Measurements from ENCODE around the gene PLIN5. TPM values are rescaled to one million over a fixed set of nuclear protein-coding genes. Genes with fewer than 3 reads are reported as not detected.
"Not testable (repeated sequence)": the region's sequence is repeated elsewhere in the genome, so short reads cannot be mapped to it uniquely, and the experiment has no call there.

PLIN5 gene
- total and polyA plus RNA-seq, 4 donors, result 2.8 to 18.5 (median 9.3) TPM

GRCh38 chr19:4543842-4544647, 9.0 kb upstream of the PLIN5 start:
- Histone ChIP-seq H3K4me3 (ENCODE audit: low read depth, low read length) (no peak overlapping the region), H3K27me3 (ENCODE audit: control insufficient read depth, insufficient read depth, low read length) (no peaks in the 10 kb centered on the region), H3K27ac (ENCODE audit: low read depth, low read length) (no peak overlapping the region), H3K9me3 (ENCODE audit: control insufficient read depth, insufficient read depth, low read length) (no peaks in the 10 kb centered on the region), H3K4me1 (ENCODE audit: control insufficient read depth, insufficient read depth, low read length) (no peaks in the 10 kb centered on the region), H3K36me3 (ENCODE audit: control insufficient read depth, insufficient read depth, low read length) (peaks cover 53% of the 10 kb centered on the region)
- DNase-seq (ENCODE audit: low read depth in 4 of 6, low spot score in 6 of 6), result no peak
- whole genome bisulfite sequencing (ENCODE audit: insufficient coverage), result 93% methylated on average over 84 of the region's 87 CpGs

- H3K27me3 ChIP-seq (ENCODE audit: control insufficient read depth, insufficient read depth, low read length), result no peaks in the 10 kb centered on the region
- no peaks in the 10 kb centered on the region for H3K9me3 ChIP-seq (ENCODE audit: control insufficient read depth, insufficient read depth, low read length)
- peaks cover 48% of the 10 kb centered on the region for H3K36me3 ChIP-seq (ENCODE audit: control insufficient read depth, insufficient read depth, low read length)
- H3K27ac ChIP-seq (ENCODE audit: low read depth, low read length), result no peak overlapping the region
- WGBS (ENCODE audit: insufficient coverage), result 89% methylated on average over 54 of the region's 77 CpGs
- no peak overlapping the region for H3K4me3 ChIP-seq (ENCODE audit: low read depth, low read length)
- no peaks in the 10 kb centered on the region for H3K4me1 ChIP-seq (ENCODE audit: control insufficient read depth, insufficient read depth, low read length)
- no peak for DNase-seq (ENCODE audit: low read depth in 4 of 6, low spot score in 6 of 6)
These were observed 8.1 kb upstream of the PLIN5 start for GRCh38 chr19:4542896-4543841.

- DNase-seq (ENCODE audit: low read depth in 4 of 6, low spot score in 6 of 6); H3K9me3 ChIP-seq (ENCODE audit: control insufficient read depth, insufficient read depth, low read length); H3K27ac ChIP-seq (ENCODE audit: low read depth, low read length); H3K4me1 ChIP-seq (ENCODE audit: control insufficient read depth, insufficient read depth, low read length); H3K4me3 ChIP-seq (ENCODE audit: low read depth, low read length); H3K27me3 ChIP-seq (ENCODE audit: control insufficient read depth, insufficient read depth, low read length): not testable (repeated sequence)
- H3K36me3 ChIP-seq (ENCODE audit: control insufficient read depth, insufficient read depth, low read length), result peaks cover 34% of the 10 kb centered on the region
- 96% methylated on average over 11 of the region's 12 CpGs for WGBS (ENCODE audit: insufficient coverage)
These were observed 6.8 kb upstream of the PLIN5 start for GRCh38 chr19:4541806-4542145.

- 81% methylated on average over 9 of the region's 12 CpGs for WGBS (ENCODE audit: insufficient coverage)
These were observed 6.2 kb upstream of the PLIN5 start for GRCh38 chr19:4541114-4541805.

GRCh38 chr19:4539693-4540581, 4.9 kb upstream of the PLIN5 start, which contains the start of gene LRG1:
LRG1 (minus strand) TSS chr19:4540036; CDS start chr19:4540013, 23 bp downstream.
- WGBS (ENCODE audit: insufficient coverage), result 72% methylated on average over 9 of the region's 14 CpGs
- no peak for DNase-seq (ENCODE audit: low read depth in 4 of 6, low spot score in 6 of 6)
- H3K4me1 ChIP-seq (ENCODE audit: control insufficient read depth, insufficient read depth, low read length), result peaks cover 14% of the 10 kb centered on the region
- peaks cover 22% of the 10 kb centered on the region for H3K36me3 ChIP-seq (ENCODE audit: control insufficient read depth, insufficient read depth, low read length)
- no peaks in the 10 kb centered on the region for H3K27me3 ChIP-seq (ENCODE audit: control insufficient read depth, insufficient read depth, low read length)
- no peaks in the 10 kb centered on the region for H3K9me3 ChIP-seq (ENCODE audit: control insufficient read depth, insufficient read depth, low read length)
- H3K4me3 ChIP-seq (ENCODE audit: low read depth, low read length), result no peak within 1 kb of the TSS
- H3K27ac ChIP-seq (ENCODE audit: low read depth, low read length), result no peak within 1 kb of the TSS

More at GRCh38 chr19:4541114-4541805, 6.2 kb upstream of the PLIN5 start:
- H3K4me3 ChIP-seq (ENCODE audit: low read depth, low read length), result no peak overlapping the region
- H3K27me3 ChIP-seq (ENCODE audit: control insufficient read depth, insufficient read depth, low read length), result no peaks in the 10 kb centered on the region
- H3K36me3 ChIP-seq (ENCODE audit: control insufficient read depth, insufficient read depth, low read length), result peaks cover 32% of the 10 kb centered on the region
- peaks cover under 1% of the 10 kb centered on the region for H3K4me1 ChIP-seq (ENCODE audit: control insufficient read depth, insufficient read depth, low read length)
- no peaks in the 10 kb centered on the region for H3K9me3 ChIP-seq (ENCODE audit: control insufficient read depth, insufficient read depth, low read length)
- DNase-seq (ENCODE audit: low read depth in 4 of 6, low spot score in 6 of 6), result no peak
- H3K27ac ChIP-seq (ENCODE audit: low read depth, low read length), result no peak overlapping the region

- Histone ChIP-seq H3K4me3 (ENCODE audit: low read depth, low read length) (no peak overlapping the region), H3K4me1 (ENCODE audit: control insufficient read depth, insufficient read depth, low read length) (peaks cover 21% of the 10 kb centered on the region), H3K27me3 (ENCODE audit: control insufficient read depth, insufficient read depth, low read length) (no peaks in the 10 kb centered on the region), H3K9me3 (ENCODE audit: control insufficient read depth, insufficient read depth, low read length) (no peaks in the 10 kb centered on the region), H3K36me3 (ENCODE audit: control insufficient read depth, insufficient read depth, low read length) (peaks cover 17% of the 10 kb centered on the region), H3K27ac (ENCODE audit: low read depth, low read length) (no peak overlapping the region)
- WGBS (ENCODE audit: insufficient coverage), result 92% methylated on average over 2 of the region's 3 CpGs
- no peak for DNase-seq (ENCODE audit: low read depth in 4 of 6, low spot score in 6 of 6)
These were observed 4.2 kb upstream of the PLIN5 start for GRCh38 chr19:4539169-4539692.

GRCh38 chr19:4538601-4538954, 3.6 kb upstream of the PLIN5 start:
- DNase-seq (ENCODE audit: low read depth in 4 of 6, low spot score in 6 of 6), result no peak
- Histone ChIP-seq H3K27me3 (ENCODE audit: control insufficient read depth, insufficient read depth, low read length) (no peaks in the 10 kb centered on the region), H3K4me3 (ENCODE audit: low read depth, low read length) (no peak overlapping the region), H3K27ac (ENCODE audit: low read depth, low read length) (no peak overlapping the region), H3K9me3 (ENCODE audit: control insufficient read depth, insufficient read depth, low read length) (no peaks in the 10 kb centered on the region), H3K36me3 (ENCODE audit: control insufficient read depth, insufficient read depth, low read length) (peaks cover 16% of the 10 kb centered on the region), H3K4me1 (ENCODE audit: control insufficient read depth, insufficient read depth, low read length) (peaks cover 24% of the 10 kb centered on the region)
- 91% methylated on average over 13 of the region's 13 CpGs for whole genome bisulfite sequencing (ENCODE audit: insufficient coverage)

- H3K36me3 ChIP-seq (ENCODE audit: control insufficient read depth, insufficient read depth, low read length), result peaks cover 12% of the 10 kb centered on the region
- no peak for DNase-seq (ENCODE audit: low read depth in 4 of 6, low spot score in 6 of 6)
- WGBS (ENCODE audit: insufficient coverage), result 75% methylated on average over 27 of the region's 27 CpGs
These were observed 3.1 kb upstream of the PLIN5 start for GRCh38 chr19:4537953-4538600.

More at GRCh38 chr19:4537953-4538600, 3.1 kb upstream of the PLIN5 start:
- H3K27ac ChIP-seq (ENCODE audit: low read depth, low read length), result no peak overlapping the region
- no peaks in the 10 kb centered on the region for H3K9me3 ChIP-seq (ENCODE audit: control insufficient read depth, insufficient read depth, low read length)
- peaks cover 24% of the 10 kb centered on the region for H3K4me1 ChIP-seq (ENCODE audit: control insufficient read depth, insufficient read depth, low read length)
- H3K27me3 ChIP-seq (ENCODE audit: control insufficient read depth, insufficient read depth, low read length), result no peaks in the 10 kb centered on the region
- no peak overlapping the region for H3K4me3 ChIP-seq (ENCODE audit: low read depth, low read length)

Measured in spinal cord (tissue), 10 donors.